Ishikawa (cell line): ENCODE data around the gene ENPP3.

Experiments used
- CEBPB ChIP-seq: IDR thresholded peaks from 2 replicates; pipeline ENCODE4 v1.6.1; 2012
- CREB1 ChIP-seq: IDR thresholded peaks from 2 replicates; pipeline ENCODE4 v1.6.1; 2012; ENCODE audit warnings: low read depth
- EGR1 ChIP-seq: IDR thresholded peaks from 2 replicates; pipeline ENCODE4 v1.6.1; 2012
- EP300 ChIP-seq: IDR thresholded peaks from 2 replicates; pipeline ENCODE4 v1.6.1; 2012; ENCODE audit warnings: borderline replicate concordance
- FOXM1 ChIP-seq: IDR thresholded peaks from 2 replicates; pipeline ENCODE4 v1.6.1; 2012; ENCODE audit warnings: low read depth, borderline replicate concordance
- NFIC ChIP-seq: IDR thresholded peaks from 2 replicates; pipeline ENCODE4 v1.6.1; 2012
- RAD21 ChIP-seq: IDR thresholded peaks from 2 replicates; pipeline ENCODE4 v1.6.1; 2012; ENCODE audit warnings: low read depth
- TAF1 ChIP-seq: IDR thresholded peaks from 2 replicates; pipeline ENCODE4 v1.6.1; 2012; ENCODE audit warnings: low read depth, mild to moderate bottlenecking
- TCF12 ChIP-seq: IDR thresholded peaks from 2 replicates; pipeline ENCODE4 v1.6.1; 2012; ENCODE audit warnings: low read depth
- TEAD4 ChIP-seq: IDR thresholded peaks from 2 replicates; pipeline ENCODE4 v1.6.1; 2012
- YY1 ChIP-seq: IDR thresholded peaks from 2 replicates; pipeline ENCODE4 v1.6.1; 2012; ENCODE audit warnings: low read depth
- ZBTB7A ChIP-seq: IDR thresholded peaks from 2 replicates; pipeline ENCODE4 v1.6.1; 2012; ENCODE audit warnings: low read depth
- TF ChIP-seq, protein P1 (sequence below): IDR thresholded peaks from 2 replicates; pipeline ENCODE4 v1.6.1; 2012; ENCODE audit warnings: low read depth, mild to moderate bottlenecking
- TF ChIP-seq, protein P2 (sequence below): IDR thresholded peaks from 2 replicates; pipeline ENCODE4 v1.6.1; 2012
- TF ChIP-seq, protein P3 (sequence below): IDR thresholded peaks from 2 replicates; pipeline ENCODE4 v1.6.1; 2012

The ENPP3 gene

GRCh38 chr6:131762984-131763383 is 125.9 kb downstream of the ENPP3 start:
- TF ChIP-seq EP300: no peak
- TF ChIP-seq, protein P1, sequence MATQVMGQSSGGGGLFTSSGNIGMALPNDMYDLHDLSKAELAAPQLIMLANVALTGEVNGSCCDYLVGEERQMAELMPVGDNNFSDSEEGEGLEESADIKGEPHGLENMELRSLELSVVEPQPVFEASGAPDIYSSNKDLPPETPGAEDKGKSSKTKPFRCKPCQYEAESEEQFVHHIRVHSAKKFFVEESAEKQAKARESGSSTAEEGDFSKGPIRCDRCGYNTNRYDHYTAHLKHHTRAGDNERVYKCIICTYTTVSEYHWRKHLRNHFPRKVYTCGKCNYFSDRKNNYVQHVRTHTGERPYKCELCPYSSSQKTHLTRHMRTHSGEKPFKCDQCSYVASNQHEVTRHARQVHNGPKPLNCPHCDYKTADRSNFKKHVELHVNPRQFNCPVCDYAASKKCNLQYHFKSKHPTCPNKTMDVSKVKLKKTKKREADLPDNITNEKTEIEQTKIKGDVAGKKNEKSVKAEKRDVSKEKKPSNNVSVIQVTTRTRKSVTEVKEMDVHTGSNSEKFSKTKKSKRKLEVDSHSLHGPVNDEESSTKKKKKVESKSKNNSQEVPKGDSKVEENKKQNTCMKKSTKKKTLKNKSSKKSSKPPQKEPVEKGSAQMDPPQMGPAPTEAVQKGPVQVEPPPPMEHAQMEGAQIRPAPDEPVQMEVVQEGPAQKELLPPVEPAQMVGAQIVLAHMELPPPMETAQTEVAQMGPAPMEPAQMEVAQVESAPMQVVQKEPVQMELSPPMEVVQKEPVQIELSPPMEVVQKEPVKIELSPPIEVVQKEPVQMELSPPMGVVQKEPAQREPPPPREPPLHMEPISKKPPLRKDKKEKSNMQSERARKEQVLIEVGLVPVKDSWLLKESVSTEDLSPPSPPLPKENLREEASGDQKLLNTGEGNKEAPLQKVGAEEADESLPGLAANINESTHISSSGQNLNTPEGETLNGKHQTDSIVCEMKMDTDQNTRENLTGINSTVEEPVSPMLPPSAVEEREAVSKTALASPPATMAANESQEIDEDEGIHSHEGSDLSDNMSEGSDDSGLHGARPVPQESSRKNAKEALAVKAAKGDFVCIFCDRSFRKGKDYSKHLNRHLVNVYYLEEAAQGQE: no peak
- no peak for TF ChIP-seq RAD21
- no peak for TF ChIP-seq FOXM1
- TF ChIP-seq TAF1: no peak
- no peak for TF ChIP-seq CREB1
- TF ChIP-seq TEAD4: no peak
- TF ChIP-seq EGR1: no peak
- no peak for TF ChIP-seq TCF12
- TF ChIP-seq YY1: no peak
- TF ChIP-seq, protein P2, sequence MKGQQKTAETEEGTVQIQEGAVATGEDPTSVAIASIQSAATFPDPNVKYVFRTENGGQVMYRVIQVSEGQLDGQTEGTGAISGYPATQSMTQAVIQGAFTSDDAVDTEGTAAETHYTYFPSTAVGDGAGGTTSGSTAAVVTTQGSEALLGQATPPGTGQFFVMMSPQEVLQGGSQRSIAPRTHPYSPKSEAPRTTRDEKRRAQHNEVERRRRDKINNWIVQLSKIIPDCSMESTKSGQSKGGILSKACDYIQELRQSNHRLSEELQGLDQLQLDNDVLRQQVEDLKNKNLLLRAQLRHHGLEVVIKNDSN: no peak

- TF ChIP-seq CEBPB: no peak
- no peak for TF ChIP-seq TAF1
- TF ChIP-seq, protein P1: no peak
- TF ChIP-seq TEAD4: no peak
- no peak for TF ChIP-seq CREB1
Measured at GRCh38 chr6:131763749-131764148, 126.6 kb downstream of the ENPP3 start.

DNA sequence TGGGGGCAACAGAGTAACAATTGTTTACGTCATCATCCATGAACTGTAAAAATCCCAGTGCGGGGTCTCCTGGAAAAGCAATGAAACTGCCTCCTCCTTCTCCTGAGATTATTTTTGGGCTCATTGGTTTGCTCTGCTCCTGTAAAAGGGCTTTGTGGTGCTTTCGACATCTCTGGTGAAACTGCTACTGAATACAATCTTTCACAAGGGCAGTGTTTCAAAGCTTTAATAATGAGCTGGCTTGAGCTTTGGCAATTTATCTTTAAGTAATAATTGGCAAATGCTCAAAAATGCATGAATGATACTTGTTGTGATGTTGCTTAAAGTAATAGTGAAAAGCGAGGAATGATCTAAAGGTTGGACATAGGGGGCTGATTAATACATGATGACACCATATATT is 127.2 kb downstream of the ENPP3 start:
- TF ChIP-seq EP300 (no peak), CREB1 (no peak), TAF1 (no peak), NFIC (no peak), ZBTB7A (no peak), EGR1 (no peak), TCF12 (no peak), FOXM1 (no peak), RAD21 (no peak)
- TF ChIP-seq, protein P1: no peak
- TF ChIP-seq, protein P2: no peak

DNA sequence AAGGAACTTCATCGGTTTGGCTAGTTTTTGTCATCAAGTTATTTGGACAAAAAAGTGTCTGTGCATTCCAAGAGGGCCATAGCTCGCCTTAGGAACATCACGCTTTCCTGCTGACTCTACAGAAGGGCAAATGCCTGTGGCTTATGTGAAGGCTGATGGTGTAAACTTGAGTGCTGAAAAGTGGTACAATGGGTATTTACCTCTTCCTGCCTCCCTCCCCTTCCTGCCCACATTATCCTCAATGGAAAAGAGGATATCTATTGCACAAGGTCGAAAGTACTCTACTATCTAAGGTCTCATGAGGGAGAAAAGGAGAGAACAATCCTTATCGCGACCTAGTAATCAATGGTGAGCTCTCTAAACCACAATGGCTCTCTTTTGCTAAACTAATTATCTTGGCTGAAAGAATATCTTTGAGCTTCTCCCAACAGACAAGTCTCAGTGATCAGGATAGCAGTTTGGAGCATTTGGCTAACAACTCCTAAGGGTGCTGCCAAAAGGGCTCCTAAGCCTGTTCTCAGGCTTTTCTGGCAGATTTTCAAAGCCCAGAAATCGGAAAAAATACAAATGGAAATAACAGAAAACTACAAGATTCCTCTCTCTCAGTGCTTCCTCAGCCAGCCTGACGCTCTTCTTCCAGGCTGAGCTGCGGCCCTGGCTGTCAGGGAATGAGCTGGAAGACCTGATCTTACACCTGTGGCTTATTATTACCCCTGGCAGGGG is 128.1 kb downstream of the ENPP3 start:
- TF ChIP-seq CREB1 (no peak), FOXM1 (no peak), ZBTB7A (no peak)
- TF ChIP-seq, protein P2: no peak
- TF ChIP-seq, protein P1: no peak
- TF ChIP-seq, protein P3, sequence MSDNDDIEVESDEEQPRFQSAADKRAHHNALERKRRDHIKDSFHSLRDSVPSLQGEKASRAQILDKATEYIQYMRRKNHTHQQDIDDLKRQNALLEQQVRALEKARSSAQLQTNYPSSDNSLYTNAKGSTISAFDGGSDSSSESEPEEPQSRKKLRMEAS: no peak
